BJ (cell line): ENCODE measurements around the gene PLAAT3. TPM values are rescaled to one million over a fixed set of nuclear protein-coding genes. Genes with fewer than 3 reads are reported as not detected.

ENCODE experiments used
- CTCF ChIA-PET: fragments of 350-600 bp; formaldehyde crosslinking; extraction: SDS; loops from one replicate; lab custom pipeline; 2021; ENCODE audit warnings: antibody characterized with exemption, inconsistent platforms; lab: Yijun Ruan, JAX
- POLR2A ChIA-PET: fragments of 300-600 bp; sonication (Branson Sonifier 250); formaldehyde crosslinking; extraction: SDS; loops from one replicate; lab custom pipeline; 2021; ENCODE audit warnings: antibody characterized with exemption; lab: Charles Lee
- DNase-seq: peaks from one replicate; pipeline ENCODE4 v3.0.0-alpha.2; 2011; ENCODE audit warnings: low read depth
- H3K27me3 ChIP-seq: 2 replicates; pipeline ENCODE4 v1.6.0; 2011; ENCODE audit warnings: low read length; ENCODE audit not compliant: control insufficient read depth, insufficient read depth
- H3K36me3 ChIP-seq: 2 replicates; pipeline ENCODE4 v1.5.1; 2011; ENCODE audit warnings: low read length; ENCODE audit not compliant: control insufficient read depth, insufficient read depth
- H3K4me3 ChIP-seq: 2 replicates; pipeline ENCODE4 v1.5.1; 2011; ENCODE audit warnings: low read depth, mild to moderate bottlenecking, control low read depth, low read length
- CTCF ChIP-seq: IDR thresholded peaks from 2 replicates; pipeline ENCODE4 v1.5.1; 2011; ENCODE audit warnings: low read depth, mild to moderate bottlenecking, control low read depth, inconsistent platforms, low read length, moderate library complexity; ENCODE audit not compliant: insufficient read depth
- polyA plus RNA-seq: library from polyadenylated mRNA; depleted of rRNA; stranded (reverse); fragments of >200 nt; gene quantifications from 2 replicates; pipeline ENCODE4 v1.2.3, GENCODE V29; 2011

The PLAAT3 gene
- polyA plus RNA-seq, 1 experiment: 17.6 TPM

GRCh38 chr11:63558459-63559157 is 55.6 kb downstream of the PLAAT3 start:
- no peak for TF ChIP-seq CTCF
- DNase-seq: no peak
- POLR2A ChIA-PET: no interaction called here
- CTCF ChIA-PET: interaction anchor here (0.6 to 1.2 kb wide), 2 partner anchors 77 to 80 kb away, joined by 3 read pairs; no protein-coding TSS in a partner anchor
- Histone ChIP-seq H3K4me3 (no peak overlapping the region), H3K36me3 (no peaks in the 10 kb centered on the region), H3K27me3 (no peaks in the 10 kb centered on the region; the same call in 1 of the 2 replicates)

- POLR2A ChIA-PET: no interaction called here
- DNase-seq: no peak
Observed at GRCh38 chr11:63557570-63557969, 56.7 kb downstream of the PLAAT3 start.

GRCh38 chr11:63556404-63557013 is 57.7 kb downstream of the PLAAT3 start:
- DNase-seq: no peak
- no peak for TF ChIP-seq CTCF
- POLR2A ChIA-PET: no interaction called here
- H3K4me3 ChIP-seq: no peak overlapping the region
- CTCF ChIA-PET: no interaction called here
- no peaks in the 10 kb centered on the region for H3K36me3 ChIP-seq
- H3K27me3 ChIP-seq: no peaks in the 10 kb centered on the region; the same call in 1 of the 2 replicates

More at GRCh38 chr11:63557570-63557969, 56.7 kb downstream of the PLAAT3 start:
- Histone ChIP-seq H3K27me3 (no peaks in the 10 kb centered on the region; the same call in 1 of the 2 replicates), H3K4me3 (no peak overlapping the region), H3K36me3 (no peaks in the 10 kb centered on the region)
- CTCF ChIA-PET: no interaction called here
- no peak for TF ChIP-seq CTCF

GRCh38 chr11:63554877-63555223 is 59.4 kb downstream of the PLAAT3 start:
- no peak for TF ChIP-seq CTCF
- no peak for DNase-seq
- no peak overlapping the region for H3K4me3 ChIP-seq
- H3K36me3 ChIP-seq: no peaks in the 10 kb centered on the region
- POLR2A ChIA-PET: no interaction called here
- H3K27me3 ChIP-seq: no peaks in the 10 kb centered on the region; the same call in 1 of the 2 replicates
- CTCF ChIA-PET: interaction anchor here (1.4 to 1.6 kb wide), 2 partner anchors 74 to 84 kb away, joined by 3 to 5 read pairs; no protein-coding TSS in a partner anchor

- ChIA-PET POLR2A (no interaction called here), CTCF (interaction anchor here (0.5 to 1.6 kb wide), 3 partner anchors 73 to 85 kb away, joined by 3 to 5 read pairs (median 3); no protein-coding TSS in a partner anchor)
- DNase-seq: no peak
- no peaks in the 10 kb centered on the region for H3K27me3 ChIP-seq
- no peak for TF ChIP-seq CTCF
- H3K36me3 ChIP-seq: no peaks in the 10 kb centered on the region
- H3K4me3 ChIP-seq: no peak overlapping the region
Observed at GRCh38 chr11:63553759-63554158, 60.5 kb downstream of the PLAAT3 start.
